Activated B cell treated with CpG ODN at 0.5 μM for 24 hours (primary cell): Measurements from ENCODE around the gene CES2. TPM values are rescaled to one million over a fixed set of nuclear protein-coding genes. Genes with fewer than 3 reads are reported as not detected.

ENCODE experiments used
- ATAC-seq: fragments of 200-7000 bp; cut with Tn5 transposase; one replicate; pipeline ENCODE4 v1.10.0; 2021; ENCODE audit warnings: low read depth, mild to moderate bottlenecking, moderate library complexity
- CTCF ChIA-PET: fragments of 350-600 bp; sonication (Branson Sonifier 250); formaldehyde crosslinking; loops from one replicate; lab custom pipeline; 2021; ENCODE audit warnings: antibody characterized with exemption; lab: Charles Lee
- POLR2A ChIA-PET: fragments of 350-600 bp; sonication (Branson Sonifier 250); formaldehyde crosslinking; loops from one replicate; lab custom pipeline; 2021; ENCODE audit warnings: antibody characterized with exemption; lab: Charles Lee
- DNase-seq: peaks from one replicate; pipeline ENCODE4 v3.0.0; 2022
- H3K27ac Mint-ChIP-seq: one replicate; pipeline ENCODE4 v1.8.0; 2020; ENCODE audit warnings: mixed read lengths
- H3K27me3 Mint-ChIP-seq: one replicate; pipeline ENCODE4 v1.8.0; 2021; ENCODE audit warnings: mixed read lengths
- H3K36me3 Mint-ChIP-seq: one replicate; pipeline ENCODE4 v1.8.0; 2021; ENCODE audit warnings: low read depth, mixed read lengths
- H3K4me1 Mint-ChIP-seq: one replicate; pipeline ENCODE4 v1.8.0; 2021; ENCODE audit warnings: mixed read lengths
- H3K4me3 Mint-ChIP-seq: one replicate; pipeline ENCODE4 v1.8.0; 2020; ENCODE audit warnings: mild to moderate bottlenecking, mixed read lengths
- H3K9me3 Mint-ChIP-seq: one replicate; pipeline ENCODE4 v1.8.0; 2020; ENCODE audit warnings: mixed read lengths
- CTCF ChIP-seq: fragments of 200-600 bp; IDR thresholded peaks from one replicate; pipeline ENCODE4 v1.8.0; 2022; ENCODE audit warnings: antibody characterized with exemption, mild to moderate bottlenecking
- intact Hi-C: fragments of 100-400 bp; cut with micrococcal nuclease; formaldehyde crosslinking; loops from one replicate; pipeline ENCODE4 v1.15.1; 2024
- total RNA-seq: library from RNA; stranded (reverse); gene quantifications from 2 replicates; pipeline ENCODE4 v1.2.3, GENCODE V29; 2022

The CES2 gene
- total RNA-seq, 1 donor from 2014 or later = 34.7 TPM

- TF ChIP-seq CTCF = no peak
- no peak overlapping the region for H3K4me3 Mint-ChIP-seq
- ATAC-seq = no peak
- ChIA-PET POLR2A (no interaction called here), CTCF (no interaction called here)
- DNase-seq = no peak
- intact Hi-C loops = loop anchor here (5.0 kb wide), 1 partner anchor 64 kb away; the partner anchor contains the start of gene PDP2
- peaks cover 31% of the 10 kb centered on the region for H3K36me3 Mint-ChIP-seq
- H3K9me3 Mint-ChIP-seq = no peaks in the 10 kb centered on the region
- H3K27ac Mint-ChIP-seq = no peak overlapping the region
- H3K4me1 Mint-ChIP-seq = peaks cover 17% of the 10 kb centered on the region
- H3K27me3 Mint-ChIP-seq = peaks cover 10% of the 10 kb centered on the region
These were observed 10.6 kb downstream of the CES2 start for GRCh38 chr16:66945939-66946338.

- no peak overlapping the region for H3K4me3 Mint-ChIP-seq
- H3K27me3 Mint-ChIP-seq = peaks cover 15% of the 10 kb centered on the region
- peaks cover 17% of the 10 kb centered on the region for H3K4me1 Mint-ChIP-seq
- intact Hi-C loops = loop anchor here (5.0 kb wide), 1 partner anchor 64 kb away; the partner anchor contains the start of gene PDP2
- no peak for TF ChIP-seq CTCF
- POLR2A ChIA-PET = no interaction called here
- no peaks in the 10 kb centered on the region for H3K9me3 Mint-ChIP-seq
- H3K36me3 Mint-ChIP-seq = peaks cover 25% of the 10 kb centered on the region
- H3K27ac Mint-ChIP-seq = no peak overlapping the region
- DNase-seq (no peak), ATAC-seq (no peak)
- CTCF ChIA-PET = no interaction called here
These were observed 11.2 kb downstream of the CES2 start for GRCh38 chr16:66946541-66946940.

GRCh38 chr16:66946974-66947301, 11.6 kb downstream of the CES2 start:
- peak overlapping the region; percentile 79 for H3K4me3 Mint-ChIP-seq
- POLR2A ChIA-PET = interaction anchor here (0.6 to 0.7 kb wide), 2 partner anchors 395 to 621 kb away, joined by 3 to 4 read pairs; partner anchors contain the start of gene CKLF
- no peaks in the 10 kb centered on the region for H3K9me3 Mint-ChIP-seq
- intact Hi-C loops = loop anchor here (1.0 to 5.0 kb wide), 2 partner anchors 65 to 208 kb away; partner anchors contain the start of gene PDP2
- peaks cover 21% of the 10 kb centered on the region for H3K36me3 Mint-ChIP-seq
- CTCF ChIA-PET = no interaction called here
- peaks cover 19% of the 10 kb centered on the region for H3K27me3 Mint-ChIP-seq
- H3K4me1 Mint-ChIP-seq = peaks cover 17% of the 10 kb centered on the region
- ATAC-seq = no peak
- peak; percentile 51 for TF ChIP-seq CTCF
- no peak overlapping the region for H3K27ac Mint-ChIP-seq
- DNase-seq = no peak

- peak overlapping the region; percentile 24 for H3K27ac Mint-ChIP-seq
- TF ChIP-seq CTCF = peak; percentile 18
- ATAC-seq = peak; percentile 93
- H3K36me3 Mint-ChIP-seq = peaks cover 15% of the 10 kb centered on the region
- intact Hi-C loops = loop anchor here (1.0 to 5.0 kb wide), 2 partner anchors 65 to 208 kb away; partner anchors contain the start of gene PDP2
- DNase-seq = peak; percentile 61
- CTCF ChIA-PET = no interaction called here
- peaks cover 17% of the 10 kb centered on the region for H3K4me1 Mint-ChIP-seq
- H3K27me3 Mint-ChIP-seq = peaks cover 21% of the 10 kb centered on the region
- POLR2A ChIA-PET = interaction anchor here (0.6 to 0.7 kb wide), 2 partner anchors 395 to 620 kb away, joined by 3 to 4 read pairs; partner anchors contain the start of gene CKLF
- H3K9me3 Mint-ChIP-seq = no peaks in the 10 kb centered on the region
- H3K4me3 Mint-ChIP-seq = peak overlapping the region; percentile 79
These were observed 12.2 kb downstream of the CES2 start for GRCh38 chr16:66947302-66948065.

- POLR2A ChIA-PET = no interaction called here
- Mint-ChIP-seq H3K27ac (no peak overlapping the region), H3K9me3 (no peaks in the 10 kb centered on the region), H3K27me3 (peaks cover 21% of the 10 kb centered on the region), H3K4me3 (peak overlapping the region; percentile 79), H3K4me1 (peaks cover 17% of the 10 kb centered on the region), H3K36me3 (peaks cover 7% of the 10 kb centered on the region)
- peak; percentile 5 for ATAC-seq
- intact Hi-C loops = loop anchor here (5.0 kb wide), 1 partner anchor 66 kb away; the partner anchor contains the start of gene PDP2
- no peak for DNase-seq
- no peak for TF ChIP-seq CTCF
- CTCF ChIA-PET = no interaction called here
These were observed 13.0 kb downstream of the CES2 start for GRCh38 chr16:66948134-66948836.
